Mammary epithelial cell (primary cell): ENCODE measurements around the gene IZUMO2.

Source experiments
- EZH2 ChIP-seq: IDR thresholded peaks from 2 replicates; pipeline ENCODE4 v1.6.1; 2012; ENCODE audit warnings: low read length, inconsistent platforms, borderline replicate concordance
- TF ChIP-seq, protein P1 (sequence below), 2 donors: IDR thresholded peaks in 1 of 2; conservative IDR thresholded peaks in 1 of 2; 2 replicates each; pipeline ENCODE4 v1.5.1; 2011 to 2012; ENCODE audit warnings: inconsistent platforms in 2 of 2, low read length in 2 of 2, mild to moderate bottlenecking in 2 of 2, control low read depth in 1 of 2, low read depth in 1 of 2; ENCODE audit not compliant: insufficient read depth in 1 of 2; ENCODE audit errors: extremely low read depth in 1 of 2

- TF ChIP-seq, protein P1, sequence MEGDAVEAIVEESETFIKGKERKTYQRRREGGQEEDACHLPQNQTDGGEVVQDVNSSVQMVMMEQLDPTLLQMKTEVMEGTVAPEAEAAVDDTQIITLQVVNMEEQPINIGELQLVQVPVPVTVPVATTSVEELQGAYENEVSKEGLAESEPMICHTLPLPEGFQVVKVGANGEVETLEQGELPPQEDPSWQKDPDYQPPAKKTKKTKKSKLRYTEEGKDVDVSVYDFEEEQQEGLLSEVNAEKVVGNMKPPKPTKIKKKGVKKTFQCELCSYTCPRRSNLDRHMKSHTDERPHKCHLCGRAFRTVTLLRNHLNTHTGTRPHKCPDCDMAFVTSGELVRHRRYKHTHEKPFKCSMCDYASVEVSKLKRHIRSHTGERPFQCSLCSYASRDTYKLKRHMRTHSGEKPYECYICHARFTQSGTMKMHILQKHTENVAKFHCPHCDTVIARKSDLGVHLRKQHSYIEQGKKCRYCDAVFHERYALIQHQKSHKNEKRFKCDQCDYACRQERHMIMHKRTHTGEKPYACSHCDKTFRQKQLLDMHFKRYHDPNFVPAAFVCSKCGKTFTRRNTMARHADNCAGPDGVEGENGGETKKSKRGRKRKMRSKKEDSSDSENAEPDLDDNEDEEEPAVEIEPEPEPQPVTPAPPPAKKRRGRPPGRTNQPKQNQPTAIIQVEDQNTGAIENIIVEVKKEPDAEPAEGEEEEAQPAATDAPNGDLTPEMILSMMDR (conservative IDR thresholded peaks at IDR 0.05 in 1 of 2, IDR thresholded peaks at IDR 0.05 in 1 of 2; ENCODE audit: extremely low read depth in 1 of 2, insufficient read depth in 1 of 2, low read depth in 1 of 2, low read length in 2 of 2) = no peak
- TF ChIP-seq EZH2 = no peak
Measured at GRCh38 chr19:50197348-50197747, 34.3 kb upstream of the IZUMO2 start.
